OCI-LY1 (cell line): ENCODE measurements around the gene ANO4.

Experiments used
- H2AFZ ChIP-seq: fragments of 200-600 bp; sonication (generic), shearing (Covaris generic); 2 replicates; pipeline ENCODE4 v1.6.0; 2014; ENCODE audit warnings: antibody characterized with exemption, mild to moderate bottlenecking, low read length
- H3F3A ChIP-seq: fragments of 200-600 bp; sonication (generic), shearing (Covaris generic); 2 replicates; pipeline ENCODE4 v1.6.0; 2014; ENCODE audit warnings: mild to moderate bottlenecking, antibody characterized with exemption, low read length, moderate library complexity; ENCODE audit not compliant: insufficient read depth
- H3K27ac ChIP-seq: fragments of 200-600 bp; sonication (generic); 2 replicates; pipeline ENCODE4 v1.5.1; 2014; ENCODE audit warnings: low read length, mixed run types, mild to moderate bottlenecking, low read depth; ENCODE audit not compliant: poor library complexity, severe bottlenecking
- H3K27me3 ChIP-seq: fragments of 200-600 bp; sonication (generic); 2 replicates; pipeline ENCODE4 v1.6.0; 2014; ENCODE audit warnings: antibody characterized with exemption, mild to moderate bottlenecking, low read length, moderate library complexity; ENCODE audit not compliant: insufficient read depth
- H3K36me3 ChIP-seq: fragments of 200-600 bp; sonication (generic); 2 replicates; pipeline ENCODE4 v1.6.1; 2014; ENCODE audit warnings: mild to moderate bottlenecking, antibody characterized with exemption, low read length, moderate library complexity, mixed read lengths; ENCODE audit not compliant: insufficient read depth
- H3K4me1 ChIP-seq: fragments of 200-600 bp; sonication (generic); 2 replicates; pipeline ENCODE4 v1.5.1; 2014; ENCODE audit warnings: mild to moderate bottlenecking, low read length, moderate library complexity; ENCODE audit not compliant: insufficient read depth, severe bottlenecking
- H3K4me2 ChIP-seq: fragments of 200-600 bp; sonication (generic), shearing (Covaris generic); 2 replicates; pipeline ENCODE4 v1.6.1; 2014; ENCODE audit warnings: low read length
- H3K4me3 ChIP-seq: fragments of 200-600 bp; sonication (generic); 2 replicates; pipeline ENCODE4 v1.5.1; 2014; ENCODE audit warnings: low read length, low read depth, mild to moderate bottlenecking, mixed read lengths; ENCODE audit not compliant: poor library complexity, severe bottlenecking
- H3K79me2 ChIP-seq: fragments of 200-600 bp; shearing (Covaris generic); 2 replicates; pipeline ENCODE4 v1.6.1; 2016; ENCODE audit warnings: mixed run types, low read length, mixed read lengths; ENCODE audit not compliant: insufficient read depth
- H3K9ac ChIP-seq: fragments of 200-600 bp; sonication (generic), shearing (Covaris generic); 2 replicates; pipeline ENCODE4 v1.6.1; 2014; ENCODE audit warnings: mild to moderate bottlenecking, low read length, mixed read lengths
- H3K9me2 ChIP-seq: fragments of 200-600 bp; sonication (generic), shearing (Covaris generic); 2 replicates; pipeline ENCODE4 v1.6.1; 2014; ENCODE audit warnings: low read depth, mild to moderate bottlenecking, low read length, mixed read lengths
- H3K9me3 ChIP-seq: fragments of 200-600 bp; shearing (Covaris generic); 2 replicates; pipeline ENCODE4 v1.6.1; 2014; ENCODE audit warnings: low read length, mixed read lengths
- H4K20me1 ChIP-seq: fragments of 200-600 bp; sonication (generic), shearing (Covaris generic); 2 replicates; pipeline ENCODE4 v1.6.0; 2016; ENCODE audit warnings: mild to moderate bottlenecking, low read length; ENCODE audit not compliant: insufficient read depth
- EZH2 ChIP-seq: fragments of 200-600 bp; sonication (generic), shearing (Covaris generic); IDR thresholded peaks from 2 replicates; pipeline ENCODE4 v1.8.0; 2017; ENCODE audit warnings: borderline replicate concordance, mixed run types, mild to moderate bottlenecking, antibody characterized with exemption, low read length, moderate library complexity, mixed read lengths
- TF ChIP-seq, protein P1 (sequence below): fragments of 200-600 bp; sonication (generic), shearing (Covaris generic); IDR thresholded peaks from 2 replicates; pipeline ENCODE4 v1.5.1; 2017; ENCODE audit warnings: mild to moderate bottlenecking, antibody characterized with exemption, low read length, moderate library complexity, mixed read lengths

ANO4 gene

DNA sequence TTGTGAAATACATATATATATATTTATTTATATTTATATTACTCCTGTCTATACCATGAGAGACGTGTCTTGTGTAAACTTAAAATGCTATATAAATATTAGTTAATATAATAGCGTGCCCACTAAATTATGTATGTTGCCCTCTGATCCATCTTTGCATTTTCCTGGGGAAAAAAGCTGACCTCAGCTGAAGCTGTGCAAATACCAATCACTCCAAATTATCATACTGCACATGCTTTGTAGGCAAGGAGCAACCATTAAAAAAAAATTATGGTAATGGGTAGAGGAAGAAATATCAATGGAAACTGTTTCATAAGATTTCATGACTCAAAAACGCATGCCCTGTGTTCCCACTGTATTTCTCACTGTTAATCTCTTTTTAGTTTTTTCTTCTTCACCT, 179.8 kb downstream of the ANO4 start:
- Histone ChIP-seq H3K36me3 (no peaks in the 10 kb centered on the region), H3K79me2 (no peaks in the 10 kb centered on the region), H3K9ac (no peak overlapping the region), H4K20me1 (no peaks in the 10 kb centered on the region), H3K9me3 (no peaks in the 10 kb centered on the region), H3K4me2 (no peak overlapping the region), H3K27me3 (no peaks in the 10 kb centered on the region), H3K4me1 (no peaks in the 10 kb centered on the region), H2AFZ (no peak overlapping the region), H3K9me2 (no peaks in the 10 kb centered on the region), H3K4me3 (no peak overlapping the region), H3F3A (no peaks in the 10 kb centered on the region), H3K27ac (no peak overlapping the region)
- TF ChIP-seq EZH2 = no peak
- TF ChIP-seq, protein P1, sequence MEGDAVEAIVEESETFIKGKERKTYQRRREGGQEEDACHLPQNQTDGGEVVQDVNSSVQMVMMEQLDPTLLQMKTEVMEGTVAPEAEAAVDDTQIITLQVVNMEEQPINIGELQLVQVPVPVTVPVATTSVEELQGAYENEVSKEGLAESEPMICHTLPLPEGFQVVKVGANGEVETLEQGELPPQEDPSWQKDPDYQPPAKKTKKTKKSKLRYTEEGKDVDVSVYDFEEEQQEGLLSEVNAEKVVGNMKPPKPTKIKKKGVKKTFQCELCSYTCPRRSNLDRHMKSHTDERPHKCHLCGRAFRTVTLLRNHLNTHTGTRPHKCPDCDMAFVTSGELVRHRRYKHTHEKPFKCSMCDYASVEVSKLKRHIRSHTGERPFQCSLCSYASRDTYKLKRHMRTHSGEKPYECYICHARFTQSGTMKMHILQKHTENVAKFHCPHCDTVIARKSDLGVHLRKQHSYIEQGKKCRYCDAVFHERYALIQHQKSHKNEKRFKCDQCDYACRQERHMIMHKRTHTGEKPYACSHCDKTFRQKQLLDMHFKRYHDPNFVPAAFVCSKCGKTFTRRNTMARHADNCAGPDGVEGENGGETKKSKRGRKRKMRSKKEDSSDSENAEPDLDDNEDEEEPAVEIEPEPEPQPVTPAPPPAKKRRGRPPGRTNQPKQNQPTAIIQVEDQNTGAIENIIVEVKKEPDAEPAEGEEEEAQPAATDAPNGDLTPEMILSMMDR = no peak

DNA sequence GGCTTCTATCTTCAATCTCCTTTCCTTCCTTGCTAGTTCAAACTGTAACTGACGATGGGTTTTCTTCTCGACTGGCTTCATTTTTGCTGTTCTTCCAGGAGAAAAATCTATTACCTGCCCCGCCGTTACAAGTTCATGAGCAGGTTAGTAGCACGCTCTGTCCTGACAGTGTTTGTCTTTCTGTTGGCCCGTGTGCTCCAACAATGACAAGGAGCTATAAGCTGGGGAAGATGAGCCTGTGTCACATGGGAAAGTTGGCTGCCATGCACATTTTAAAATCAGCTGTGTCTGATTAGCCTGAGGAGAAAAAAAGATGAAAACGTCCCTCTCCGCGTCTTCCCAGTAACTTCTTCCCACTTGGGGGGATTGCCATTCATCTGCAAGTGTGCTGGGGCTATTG, 180.2 kb downstream of the ANO4 start:
- H3K4me3 ChIP-seq = no peak overlapping the region
- no peak overlapping the region for H3K9ac ChIP-seq
- no peaks in the 10 kb centered on the region for H3K27me3 ChIP-seq
- H3K79me2 ChIP-seq = no peaks in the 10 kb centered on the region
- H3K9me3 ChIP-seq = no peaks in the 10 kb centered on the region
- no peak overlapping the region for H3K4me2 ChIP-seq
- H3K27ac ChIP-seq = no peak overlapping the region
- H3K36me3 ChIP-seq = no peaks in the 10 kb centered on the region
- H3K4me1 ChIP-seq = no peaks in the 10 kb centered on the region
- TF ChIP-seq, protein P1 = no peak
- TF ChIP-seq EZH2 = no peak
- H2AFZ ChIP-seq = no peak overlapping the region
- no peaks in the 10 kb centered on the region for H4K20me1 ChIP-seq
- H3F3A ChIP-seq = no peaks in the 10 kb centered on the region
- H3K9me2 ChIP-seq = no peaks in the 10 kb centered on the region

DNA sequence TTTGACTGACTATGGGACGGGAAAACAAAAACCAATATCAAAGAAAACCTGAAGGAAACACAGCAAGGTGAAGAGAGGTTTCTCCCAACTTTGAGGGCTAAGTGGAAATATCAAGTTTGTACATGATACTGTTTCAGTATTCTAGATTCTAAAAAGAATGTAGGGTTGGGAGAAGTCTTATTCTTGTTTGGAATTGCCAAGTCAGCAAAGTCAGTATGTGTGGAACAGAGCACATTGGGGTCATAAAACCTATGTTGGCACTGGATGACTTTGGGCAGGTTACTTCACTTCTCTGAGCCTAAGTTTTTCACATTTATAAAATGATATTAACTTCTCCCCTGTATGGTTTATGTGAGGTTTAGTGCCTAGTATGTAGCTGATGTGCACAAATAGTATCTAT, 182.2 kb downstream of the ANO4 start:
- H3K27ac ChIP-seq = no peak overlapping the region
- H3K9ac ChIP-seq = no peak overlapping the region
- TF ChIP-seq, protein P1 = no peak
- no peak for TF ChIP-seq EZH2
- no peaks in the 10 kb centered on the region for H3K4me1 ChIP-seq
- H3F3A ChIP-seq = no peaks in the 10 kb centered on the region
- no peaks in the 10 kb centered on the region for H3K36me3 ChIP-seq
- no peak overlapping the region for H3K4me2 ChIP-seq
- no peaks in the 10 kb centered on the region for H3K9me2 ChIP-seq
- H3K9me3 ChIP-seq = no peaks in the 10 kb centered on the region
- H3K79me2 ChIP-seq = no peaks in the 10 kb centered on the region
- no peak overlapping the region for H2AFZ ChIP-seq
- no peaks in the 10 kb centered on the region for H4K20me1 ChIP-seq
- H3K4me3 ChIP-seq = no peak overlapping the region
- no peaks in the 10 kb centered on the region for H3K27me3 ChIP-seq
